IPS-NIHi7 (cell line): ENCODE data around the gene SLC12A9.

Experiments
- DNase-seq: peaks from one replicate; pipeline ENCODE4 v3.0.0; 2012; ENCODE audit warnings: mixed read lengths; ENCODE audit errors: extremely low spot score

SLC12A9 gene

GRCh38 chr7:100882785-100883526 is 30.4 kb downstream of the SLC12A9 start:
- DNase-seq: no peak

GRCh38 chr7:100884736-100885439 is 32.4 kb downstream of the SLC12A9 start:
- no peak for DNase-seq

- no peak for DNase-seq
These were observed 33.1 kb downstream of the SLC12A9 start for GRCh38 chr7:100885440-100886141.

DNA sequence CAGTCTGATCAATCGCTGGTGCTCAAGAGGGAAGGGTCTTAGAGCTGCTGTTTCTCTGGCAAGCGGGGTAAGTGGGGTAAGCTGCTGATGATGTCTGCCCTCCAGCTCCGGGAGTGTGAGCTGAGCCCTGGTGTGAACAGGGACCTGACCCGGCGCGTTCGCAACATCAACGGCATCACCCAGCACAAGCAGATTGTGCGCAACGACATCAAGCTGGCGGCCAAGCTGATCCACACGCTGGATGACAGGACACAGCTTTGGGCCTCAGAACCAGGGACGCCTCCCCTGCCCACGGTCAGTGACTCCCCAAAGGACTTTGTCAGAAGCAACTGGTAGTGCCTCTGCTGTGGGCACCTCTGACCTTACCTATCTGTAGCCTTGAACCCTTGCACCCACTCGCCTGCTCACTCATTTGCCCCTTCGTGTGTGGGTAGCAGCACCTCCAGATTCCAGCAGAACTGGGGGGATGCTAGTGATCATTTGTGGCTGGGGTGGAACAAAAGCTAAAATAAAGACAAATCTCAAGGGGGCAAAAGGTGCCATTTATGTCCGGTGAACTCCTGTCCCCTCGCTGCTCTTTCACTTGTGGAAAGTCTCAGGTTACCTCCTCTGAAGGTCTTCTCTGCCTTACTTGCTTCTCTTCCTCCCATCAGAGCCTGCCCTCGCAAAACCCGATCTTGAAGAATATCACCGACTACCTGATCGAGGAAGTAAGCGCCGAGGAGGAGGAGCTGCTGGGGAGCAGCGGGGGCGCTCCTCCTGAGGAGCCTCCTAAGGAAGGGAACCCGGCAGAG is 33.8 kb downstream of the SLC12A9 start:
- no peak for DNase-seq

DNA sequence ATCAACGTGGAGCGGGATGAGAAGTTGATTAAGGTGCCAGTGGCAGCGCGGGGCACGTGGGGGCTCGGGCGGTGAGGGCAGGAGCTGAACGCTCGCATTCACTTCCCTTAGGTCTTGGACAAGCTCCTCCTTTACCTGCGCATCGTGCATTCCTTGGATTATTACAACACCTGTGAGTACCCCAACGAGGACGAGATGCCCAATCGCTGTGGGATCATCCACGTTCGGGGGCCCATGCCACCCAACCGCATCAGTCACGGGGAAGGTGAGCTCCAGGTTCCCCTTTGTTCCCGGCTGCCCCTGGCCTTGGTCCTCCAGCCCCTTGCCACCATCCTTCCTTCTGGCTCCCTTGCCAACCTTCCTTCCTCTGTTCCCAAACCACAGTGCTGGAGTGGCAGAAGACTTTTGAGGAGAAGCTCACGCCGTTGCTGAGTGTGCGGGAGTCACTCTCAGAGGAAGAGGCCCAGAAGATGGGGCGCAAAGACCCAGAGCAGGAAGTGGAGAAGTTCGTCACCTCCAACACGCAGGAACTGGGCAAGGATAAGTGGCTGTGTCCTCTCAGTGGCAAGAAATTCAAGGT is 34.5 kb downstream of the SLC12A9 start:
- DNase-seq: no peak

DNA sequence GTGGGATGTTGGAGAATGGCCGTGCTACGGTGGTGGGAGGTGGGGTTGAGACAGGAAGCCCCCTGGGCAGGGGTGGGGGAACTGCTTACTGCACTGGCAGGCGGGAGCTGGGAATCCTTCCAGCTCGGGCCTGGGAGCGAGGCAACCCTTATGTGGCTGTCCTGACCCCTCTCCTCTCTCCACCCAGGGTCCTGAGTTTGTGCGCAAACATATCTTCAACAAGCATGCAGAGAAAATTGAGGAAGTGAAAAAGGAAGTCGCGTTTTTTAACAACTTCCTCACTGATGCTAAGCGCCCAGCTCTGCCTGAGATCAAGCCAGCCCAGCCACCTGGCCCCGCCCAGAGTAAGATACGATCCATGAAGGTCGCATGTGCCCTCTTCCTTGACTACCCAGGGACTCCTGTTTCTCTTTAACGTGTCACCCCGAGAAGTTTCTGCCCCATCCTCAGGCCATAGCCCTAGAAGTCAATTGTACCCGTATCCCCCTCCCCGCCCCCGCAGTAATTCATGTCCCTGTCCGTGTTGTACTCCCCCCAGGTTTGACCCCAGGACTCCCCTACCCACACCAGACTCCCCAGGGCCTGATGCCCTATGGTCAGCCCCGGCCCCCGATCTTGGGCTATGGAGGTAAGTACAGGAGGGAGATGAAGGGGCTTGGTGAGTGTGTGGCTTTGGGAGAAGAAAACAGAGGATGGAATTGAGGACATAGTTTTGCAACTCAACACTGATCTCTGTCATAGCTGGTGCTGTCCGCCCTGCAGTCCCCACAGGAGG is 35.2 kb downstream of the SLC12A9 start:
- no peak for DNase-seq

DNA sequence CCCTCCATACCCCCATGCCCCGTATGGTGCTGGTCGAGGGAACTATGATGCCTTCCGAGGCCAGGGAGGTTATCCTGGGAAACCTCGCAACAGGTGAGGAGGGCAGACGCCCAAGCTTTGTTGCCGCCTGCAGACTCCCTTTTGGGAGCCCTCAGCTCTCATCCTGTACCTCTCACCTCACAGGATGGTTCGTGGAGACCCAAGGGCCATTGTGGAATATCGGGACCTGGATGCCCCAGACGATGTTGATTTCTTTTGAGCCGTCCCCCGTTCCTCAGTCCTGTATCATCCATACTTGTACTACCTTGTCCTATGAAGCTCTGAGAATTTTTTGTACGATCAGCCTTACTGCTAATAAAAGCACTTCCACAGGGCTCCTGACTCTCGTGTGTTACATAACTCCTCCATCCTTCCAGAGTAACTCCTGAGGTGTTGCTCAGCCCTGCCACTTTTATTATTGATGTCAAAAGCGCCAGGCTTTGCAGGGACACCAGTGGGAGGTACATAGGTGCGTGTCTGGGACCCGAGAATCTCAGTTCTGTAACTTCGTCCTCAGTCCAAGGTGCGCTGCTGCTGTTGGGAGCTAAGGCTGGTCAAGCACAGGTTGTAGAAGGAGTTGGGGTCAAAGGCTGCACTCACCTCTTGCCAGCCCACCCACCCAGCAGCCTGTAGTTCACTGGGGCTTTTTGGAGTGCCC is 35.9 kb downstream of the SLC12A9 start:
- no peak for DNase-seq

DNA sequence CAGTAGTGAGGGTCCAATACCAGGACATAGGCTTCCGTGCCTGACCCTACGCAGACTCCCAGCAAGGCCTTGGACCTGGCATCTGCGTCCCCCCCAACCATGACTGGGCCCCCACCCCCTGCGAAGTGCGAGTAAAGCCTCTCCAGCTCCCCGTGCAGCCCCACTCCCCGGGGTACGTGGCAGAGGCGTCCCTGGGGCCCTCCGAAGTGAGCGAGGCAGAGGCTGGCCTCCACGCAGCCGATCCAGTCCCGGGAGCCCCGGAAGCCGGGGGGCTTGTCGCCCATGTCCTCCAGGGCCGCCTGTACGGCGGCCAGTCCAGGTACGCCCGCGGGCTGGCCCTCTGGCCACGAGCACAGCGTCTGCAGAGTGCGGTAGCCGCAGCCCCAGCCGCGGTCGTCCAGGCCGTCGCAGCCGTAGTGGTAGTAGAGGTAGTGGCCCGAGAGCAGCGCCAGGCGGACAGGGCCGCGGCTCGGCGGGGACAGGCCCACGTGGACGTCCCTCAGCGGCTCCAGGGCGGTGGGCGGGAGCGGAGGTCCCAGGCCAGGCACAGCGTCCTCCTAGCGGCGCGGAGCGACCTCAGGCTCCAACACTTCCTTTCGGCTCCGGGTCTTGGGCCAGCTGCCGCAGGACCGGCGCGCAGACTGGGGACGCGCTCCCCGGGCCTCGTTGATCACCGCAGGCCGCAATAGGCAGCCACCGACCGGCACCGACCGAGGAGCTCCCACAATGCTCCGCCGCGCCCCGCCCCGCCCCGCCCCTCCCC is 36.7 kb downstream of the SLC12A9 start, which contains the start of gene UFSP1:
Gene UFSP1 (minus strand): TSS at position 728 of the 763 bp plus-strand sequence. CDS start 444 bp downstream, at position 284.
- DNase-seq: no peak

- DNase-seq: no peak
These were observed 38.4 kb downstream of the SLC12A9 start for GRCh38 chr7:100890653-100891567.

- no peak for DNase-seq
These were observed 39.2 kb downstream of the SLC12A9 start for GRCh38 chr7:100891568-100892247.

DNA sequence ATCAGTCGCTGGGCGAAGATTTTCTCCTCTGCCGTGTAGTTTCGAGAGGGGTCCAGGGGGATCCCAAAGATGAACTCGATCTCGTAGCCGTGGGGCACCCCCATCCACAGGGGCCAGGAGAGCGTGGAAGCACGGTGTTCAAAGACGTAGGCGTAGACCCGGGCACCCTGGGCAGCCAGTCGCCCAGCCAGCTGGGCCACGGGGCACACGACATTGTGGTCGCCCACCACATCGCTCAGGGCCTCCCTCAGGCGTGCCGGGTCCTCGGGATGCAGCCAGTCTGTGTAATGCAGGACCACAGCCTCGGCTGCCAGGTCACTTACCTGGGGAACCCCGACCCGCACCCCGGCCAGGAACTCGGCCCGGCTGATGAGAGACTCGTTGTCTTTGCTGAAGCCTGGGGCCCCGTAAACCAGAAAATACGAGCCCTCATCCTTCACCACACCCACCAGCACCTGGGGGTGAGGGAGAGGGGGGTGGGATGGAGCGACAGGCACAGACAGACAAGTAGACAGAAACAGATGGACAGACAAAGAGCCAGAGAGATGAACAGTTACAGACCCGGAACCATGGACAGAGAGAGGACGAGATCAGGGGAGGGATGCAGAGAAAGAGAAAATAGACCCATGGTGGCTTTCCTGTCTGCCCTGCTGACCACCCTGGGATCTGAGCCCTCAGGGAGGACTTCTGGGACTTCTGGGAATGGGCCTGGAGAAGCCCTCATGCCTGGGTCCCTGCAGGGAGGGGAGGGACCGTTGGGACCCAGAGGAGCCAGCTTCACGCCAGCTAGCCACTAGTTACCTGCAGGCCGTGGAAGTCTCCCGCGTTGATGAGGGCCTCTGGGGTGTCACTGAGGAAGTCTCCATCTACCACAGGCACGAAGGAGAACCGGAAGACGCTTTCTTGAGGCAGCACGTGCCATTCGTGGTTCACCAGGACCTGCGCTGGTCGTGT is 40.1 kb downstream of the SLC12A9 start:
- no peak for DNase-seq

DNA sequence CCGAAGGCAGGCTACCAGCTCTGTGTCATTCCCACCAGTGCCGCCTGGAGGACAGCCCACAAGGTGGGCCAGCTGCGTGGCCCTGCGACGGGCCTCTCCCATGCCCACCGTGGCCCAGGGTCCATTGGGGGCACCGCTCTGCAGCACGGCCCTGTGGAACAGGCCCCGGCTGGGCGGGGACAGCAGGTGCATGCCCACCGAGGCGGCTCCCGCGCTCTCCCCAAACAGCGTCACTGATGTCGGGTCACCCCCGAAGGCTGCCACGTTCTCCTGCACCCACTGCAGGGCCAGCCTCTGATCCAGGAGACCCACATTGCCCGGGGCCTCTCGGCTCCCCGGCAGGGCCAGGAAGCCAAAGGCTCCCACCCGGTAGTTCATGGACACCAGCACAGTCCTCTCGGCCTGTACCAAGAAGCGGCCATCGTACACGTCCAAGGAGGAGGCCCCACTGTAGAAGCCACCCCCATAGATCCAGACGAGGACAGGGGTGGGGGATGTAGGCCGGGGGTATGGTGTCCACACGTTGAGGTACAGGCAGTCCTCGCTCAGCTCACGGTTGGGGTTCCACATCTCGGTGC is 40.9 kb downstream of the SLC12A9 start:
- DNase-seq: no peak

- DNase-seq: no peak
These were observed 41.6 kb downstream of the SLC12A9 start for GRCh38 chr7:100893910-100894721.

DNA sequence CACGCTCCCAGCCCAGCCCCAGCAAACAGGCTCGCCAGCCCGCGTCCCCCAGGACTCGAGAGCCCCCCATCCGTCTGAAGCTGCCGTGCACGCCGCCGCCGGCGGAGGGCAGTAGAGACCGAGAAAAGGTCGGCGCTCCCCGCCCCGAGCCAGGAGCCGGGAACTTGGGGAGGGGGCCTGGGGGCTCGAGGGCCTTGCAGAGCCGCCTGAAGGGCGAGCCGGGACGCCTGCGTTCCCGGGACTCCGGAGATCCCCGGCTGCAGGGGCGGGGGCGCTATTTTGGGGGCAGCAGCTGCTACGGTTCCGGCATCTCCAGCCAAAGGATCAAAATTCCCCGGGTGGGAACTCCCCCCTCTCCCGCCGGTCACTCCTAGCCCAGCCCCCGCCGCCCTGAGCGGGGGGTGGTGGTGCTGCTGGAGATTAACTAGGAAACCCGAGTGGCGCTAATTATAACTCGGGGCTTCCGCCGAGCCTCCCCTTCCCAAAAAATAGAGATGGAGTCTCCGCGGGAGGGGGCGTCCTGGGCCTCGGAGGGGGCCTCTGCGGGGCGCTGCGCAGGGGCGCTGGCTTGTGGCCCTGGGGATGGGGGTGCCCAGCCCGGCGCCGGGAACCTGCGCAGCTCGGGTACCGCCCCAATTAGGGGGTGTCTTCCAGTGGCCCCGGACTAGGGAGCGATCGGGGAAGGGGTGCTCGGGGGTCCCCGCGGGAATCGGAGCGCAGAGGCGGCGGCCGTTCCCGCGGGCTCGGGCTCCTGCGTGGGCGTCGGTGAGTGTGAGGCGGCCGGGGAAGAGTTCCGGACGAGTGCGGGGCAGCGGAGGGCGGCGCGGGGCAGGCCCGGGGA is 42.6 kb downstream of the SLC12A9 start:
- DNase-seq: peak; percentile 72

- no peak for DNase-seq
These were observed 43.1 kb downstream of the SLC12A9 start, which contains the start of gene ACHE for GRCh38 chr7:100895701-100895955. TSS of gene ACHE (minus strand) at chr7:100895888. CDS start at chr7:100894232, 1,656 bp downstream.
